ENCODE measurements around the gene AK5.
"Not testable (repeated sequence)": the region's sequence is repeated elsewhere in the genome, so short reads cannot be mapped to it uniquely, and the experiment has no call there.

The AK5 gene

GRCh38 chr1:77494026-77494425, 212.2 kb downstream of the AK5 start:
- DNase-seq = no peak

- DNase-seq = no peak
Observed at GRCh38 chr1:77498918-77499317, 217.1 kb downstream of the AK5 start.

GRCh38 chr1:77499466-77499865, 217.6 kb downstream of the AK5 start:
- no peak for DNase-seq

GRCh38 chr1:77504986-77505385, 223.2 kb downstream of the AK5 start:
- DNase-seq = no peak

- DNase-seq = no peak
Observed at GRCh38 chr1:77506771-77507170, 225.0 kb downstream of the AK5 start.

- DNase-seq = peak in 3 of 51 donors; percentile 11 to 67 (median 11)
Observed at GRCh38 chr1:77509051-77509492, 227.3 kb downstream of the AK5 start.

- DNase-seq = no peak
Observed at GRCh38 chr1:77509898-77510297, 228.1 kb downstream of the AK5 start.

GRCh38 chr1:77511440-77511840, 229.6 kb downstream of the AK5 start:
- no peak for DNase-seq

GRCh38 chr1:77512650-77513049, 230.8 kb downstream of the AK5 start:
- not testable (repeated sequence) for DNase-seq

- peak in 22 of 51 donors; percentile 7 to 81 (median 36) for DNase-seq
Observed at GRCh38 chr1:77513839-77514763, 232.3 kb downstream of the AK5 start.

GRCh38 chr1:77514921-77515776, 233.3 kb downstream of the AK5 start:
- peak in 35 of 51 donors; percentile 8 to 80 (median 35) for DNase-seq

GRCh38 chr1:77516106-77516505, 234.3 kb downstream of the AK5 start:
- no peak for DNase-seq

- no peak for DNase-seq
Observed at GRCh38 chr1:77524038-77524437, 242.2 kb downstream of the AK5 start.

- not testable (repeated sequence) for DNase-seq
Observed at GRCh38 chr1:77531149-77531548, 249.3 kb downstream of the AK5 start.

- not testable (repeated sequence) for DNase-seq
Observed at GRCh38 chr1:77531596-77532280, 249.9 kb downstream of the AK5 start.

- no peak for DNase-seq
Observed at GRCh38 chr1:77532641-77533040, 250.8 kb downstream of the AK5 start.

- DNase-seq = peak in 41 of 51 donors; percentile 8 to 85 (median 37)
Observed at GRCh38 chr1:77533660-77534305, 252.0 kb downstream of the AK5 start.

GRCh38 chr1:77534456-77534855, 252.6 kb downstream of the AK5 start:
- DNase-seq = no peak

- no peak for DNase-seq
Observed at GRCh38 chr1:77536813-77537212, 255.0 kb downstream of the AK5 start.

- DNase-seq = no peak
Observed at GRCh38 chr1:77538956-77539518, 257.2 kb downstream of the AK5 start.

All from hypothalamus (tissue), 51 donors.